GM23338 (cell line): ENCODE data around the gene CLEC2B. TPM values are rescaled to one million over a fixed set of nuclear protein-coding genes. Genes with fewer than 3 reads are reported as not detected.

Experiments used
- ATAC-seq: fragments of 200-7000 bp; cut with Tn5 transposase; 3 replicates; pipeline ENCODE4 v1.9.1; 2020
- DNase-seq: peaks from one replicate; pipeline ENCODE4 v3.0.0-alpha.2; 2015; ENCODE audit warnings: low spot score
- H2AFZ ChIP-seq: fragments of 200-600 bp; sonication (generic); 2 replicates; pipeline ENCODE4 v1.8.0; 2016; ENCODE audit warnings: antibody characterized with exemption, mild to moderate bottlenecking, moderate library complexity
- H3F3A ChIP-seq: fragments of 200-600 bp; sonication (generic); replicated peaks from 2 replicates; pipeline ENCODE4 v1.8.0; 2017; ENCODE audit warnings: antibody characterized with exemption, mixed run types, low read depth
- H3K27ac ChIP-seq: fragments of 200-600 bp; sonication (generic); 2 replicates; pipeline ENCODE4 v1.6.1; 2016; ENCODE audit warnings: low read depth
- H3K27me3 ChIP-seq: fragments of 200-600 bp; sonication (generic); 2 replicates; pipeline ENCODE4 v1.8.0; 2016; ENCODE audit warnings: mild to moderate bottlenecking, mixed run types, moderate library complexity; ENCODE audit not compliant: insufficient read depth
- H3K36me3 ChIP-seq: fragments of 200-600 bp; sonication (generic); 2 replicates; pipeline ENCODE4 v1.8.0; 2016; ENCODE audit warnings: mild to moderate bottlenecking; ENCODE audit not compliant: insufficient read depth
- H3K4me1 ChIP-seq: fragments of 200-600 bp; sonication (generic); 2 replicates; pipeline ENCODE4 v1.8.0; 2016; ENCODE audit warnings: mild to moderate bottlenecking, moderate library complexity; ENCODE audit not compliant: insufficient read depth
- H3K4me2 ChIP-seq: fragments of 200-600 bp; sonication (generic); 2 replicates; pipeline ENCODE4 v1.7.1; 2017; ENCODE audit warnings: mixed run types
- H3K4me3 ChIP-seq: fragments of 200-600 bp; sonication (generic); 2 replicates; pipeline ENCODE4 v1.6.1; 2016; ENCODE audit warnings: mixed run types
- H3K79me2 ChIP-seq: fragments of 200-600 bp; sonication (generic); replicated peaks from 2 replicates; pipeline ENCODE4 v1.8.0; 2017; ENCODE audit warnings: mild to moderate bottlenecking; ENCODE audit not compliant: insufficient read depth
- H3K9me2 ChIP-seq: fragments of 200-600 bp; sonication (generic); 2 replicates; pipeline ENCODE4 v1.8.0; 2017; ENCODE audit not compliant: insufficient read depth
- H4K20me1 ChIP-seq: fragments of 200-600 bp; sonication (generic); replicated peaks from 2 replicates; pipeline ENCODE4 v1.8.0; 2017; ENCODE audit warnings: mild to moderate bottlenecking; ENCODE audit not compliant: insufficient read depth
- H3K27ac Mint-ChIP-seq: 2 replicates; pipeline ENCODE4 v1.8.0; 2020; ENCODE audit warnings: inconsistent platforms, mild to moderate bottlenecking, moderate library complexity, mixed read lengths
- H3K27me3 Mint-ChIP-seq: 3 replicates; pipeline ENCODE4 v1.8.0; 2022; ENCODE audit warnings: low read depth, mild to moderate bottlenecking, moderate library complexity, mixed read lengths, inconsistent platforms; ENCODE audit not compliant: insufficient read depth, poor library complexity
- H3K36me3 Mint-ChIP-seq: 3 replicates; pipeline ENCODE4 v1.8.0; 2021; ENCODE audit warnings: low read depth, mild to moderate bottlenecking, inconsistent platforms, moderate library complexity, mixed read lengths
- H3K4me1 Mint-ChIP-seq: 3 replicates; pipeline ENCODE4 v1.8.0; 2020; ENCODE audit warnings: mild to moderate bottlenecking, inconsistent platforms, mixed read lengths
- H3K4me3 Mint-ChIP-seq: 3 replicates; pipeline ENCODE4 v1.8.0; 2021; ENCODE audit warnings: moderate library complexity, mild to moderate bottlenecking, inconsistent platforms, mixed read lengths
- H3K9me3 Mint-ChIP-seq: 3 replicates; pipeline ENCODE4 v1.8.0; 2020; ENCODE audit warnings: moderate library complexity, mild to moderate bottlenecking, inconsistent platforms, mixed read lengths
- CREB1 ChIP-seq: fragments of 250-450 bp; sonication (Bioruptor Pico); IDR thresholded peaks from 2 replicates; pipeline ENCODE4 v1.5.0; 2020; ENCODE audit warnings: low read depth, mild to moderate bottlenecking, moderate library complexity
- EZH2 ChIP-seq: fragments of 200-600 bp; sonication (generic); IDR thresholded peaks from one replicate; pipeline ENCODE4 v1.8.0; 2017; ENCODE audit warnings: antibody characterized with exemption, mild to moderate bottlenecking, low read depth; ENCODE audit not compliant: unreplicated experiment
- EZH2phosphoT487 ChIP-seq: fragments of 200-600 bp; sonication (generic); IDR thresholded peaks from one replicate; pipeline ENCODE4 v1.8.1; 2018; ENCODE audit warnings: antibody characterized with exemption; ENCODE audit not compliant: unreplicated experiment
- JUNB ChIP-seq: IDR thresholded peaks from one replicate; pipeline ENCODE4 v1.6.1; 2016; ENCODE audit warnings: antibody characterized with exemption; ENCODE audit not compliant: unreplicated experiment
- NANOG ChIP-seq: IDR thresholded peaks from 2 replicates; pipeline ENCODE4 v1.6.1; 2016; ENCODE audit warnings: antibody characterized with exemption, borderline replicate concordance
- POLR2AphosphoS5 ChIP-seq: IDR thresholded peaks from 2 replicates; pipeline ENCODE4 v1.6.1; 2016; ENCODE audit warnings: antibody characterized with exemption, low read depth
- STAT1 ChIP-seq: IDR thresholded peaks from one replicate; pipeline ENCODE4 v1.6.1; 2016; ENCODE audit warnings: antibody characterized with exemption; ENCODE audit not compliant: unreplicated experiment
- ZNF114 ChIP-seq: fragments of 250-450 bp; sonication (Bioruptor Pico); IDR thresholded peaks from 2 replicates; pipeline ENCODE4 v1.5.0; 2020; ENCODE audit warnings: mild to moderate bottlenecking, moderate library complexity
- ZNF331 ChIP-seq: fragments of 250-450 bp; sonication (Bioruptor Pico); IDR thresholded peaks from 2 replicates; pipeline ENCODE4 v1.5.0; 2020; ENCODE audit warnings: low read depth, mild to moderate bottlenecking, moderate library complexity
- polyA plus RNA-seq: library from polyadenylated mRNA; unstranded; fragments of >200 nt; fragmentation: Nextera tagmentation; extraction: Ambion mirVana; gene quantifications from 2 replicates; pipeline ENCODE4 v1.2.1, GENCODE V29; 2016
- total RNA-seq: library from RNA; depleted of rRNA; stranded (reverse); fragments of >200 nt; shearing (Covaris generic); gene quantifications from 2 replicates; pipeline ENCODE4 v1.2.3, GENCODE V29; 2014
- TF ChIP-seq, protein P1 (sequence below): IDR thresholded peaks from 2 replicates; pipeline ENCODE4 v1.6.1; 2016; ENCODE audit warnings: antibody characterized with exemption
- TF ChIP-seq, protein P2 (sequence below): fragments of 250-450 bp; sonication (Bioruptor Pico); IDR thresholded peaks from 2 replicates; pipeline ENCODE4 v1.5.0; 2020; ENCODE audit warnings: mild to moderate bottlenecking, moderate library complexity
- TF ChIP-seq, protein P3 (sequence below): IDR thresholded peaks from one replicate; pipeline ENCODE4 v1.6.1; 2018; ENCODE audit warnings: antibody characterized with exemption; ENCODE audit not compliant: unreplicated experiment
- TF ChIP-seq, protein P4 (sequence below), 2 experiments: fragments of 200-600 bp in 1 of 2; sonication (generic) in 1 of 2; conservative IDR thresholded peaks; 2 replicates each; pipeline versions ENCODE4 v1.5.1 to v1.6.1; 2016 to 2017; ENCODE audit warnings: antibody characterized with exemption in 2 of 2, low read depth in 2 of 2, mild to moderate bottlenecking in 2 of 2, moderate library complexity in 1 of 2

CLEC2B gene
- total and polyA plus RNA-seq, 2 experiments from 2014 or later: not detected

GRCh38 chr12:9908350-9908749, 39.2 kb upstream of the CLEC2B start:
- Mint-ChIP-seq H3K27me3 (no peaks in the 10 kb centered on the region), H3K4me3 (no peak overlapping the region), H3K9me3 (peaks cover 55% of the 10 kb centered on the region), H3K27ac (no peak overlapping the region), H3K4me1 (no peaks in the 10 kb centered on the region), H3K36me3 (peaks cover 47% of the 10 kb centered on the region)
- no peaks in the 10 kb centered on the region for H3F3A ChIP-seq
- no peaks in the 10 kb centered on the region for H3K27me3 ChIP-seq
- no peak overlapping the region for H3K4me3 ChIP-seq
- no peak for DNase-seq
- 0 out of 2 replicates have a peak, but pooled peaks cover 6% of the 10 kb centered on the region for H3K9me2 ChIP-seq
- no peak overlapping the region for H2AFZ ChIP-seq
- no peaks in the 10 kb centered on the region for H3K4me1 ChIP-seq
- no peak overlapping the region for H3K27ac ChIP-seq
- ATAC-seq: no peak
- no peaks in the 10 kb centered on the region for H4K20me1 ChIP-seq
- TF ChIP-seq ZNF114 (CRISPR knock-in tag): no peak
- TF ChIP-seq, protein P1, sequence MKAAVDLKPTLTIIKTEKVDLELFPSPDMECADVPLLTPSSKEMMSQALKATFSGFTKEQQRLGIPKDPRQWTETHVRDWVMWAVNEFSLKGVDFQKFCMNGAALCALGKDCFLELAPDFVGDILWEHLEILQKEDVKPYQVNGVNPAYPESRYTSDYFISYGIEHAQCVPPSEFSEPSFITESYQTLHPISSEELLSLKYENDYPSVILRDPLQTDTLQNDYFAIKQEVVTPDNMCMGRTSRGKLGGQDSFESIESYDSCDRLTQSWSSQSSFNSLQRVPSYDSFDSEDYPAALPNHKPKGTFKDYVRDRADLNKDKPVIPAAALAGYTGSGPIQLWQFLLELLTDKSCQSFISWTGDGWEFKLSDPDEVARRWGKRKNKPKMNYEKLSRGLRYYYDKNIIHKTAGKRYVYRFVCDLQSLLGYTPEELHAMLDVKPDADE: no peak
- TF ChIP-seq CREB1 (CRISPR knock-in tag): no peak
- TF ChIP-seq NANOG: no peak
- no peak for TF ChIP-seq JUNB
- TF ChIP-seq, protein P2, sequence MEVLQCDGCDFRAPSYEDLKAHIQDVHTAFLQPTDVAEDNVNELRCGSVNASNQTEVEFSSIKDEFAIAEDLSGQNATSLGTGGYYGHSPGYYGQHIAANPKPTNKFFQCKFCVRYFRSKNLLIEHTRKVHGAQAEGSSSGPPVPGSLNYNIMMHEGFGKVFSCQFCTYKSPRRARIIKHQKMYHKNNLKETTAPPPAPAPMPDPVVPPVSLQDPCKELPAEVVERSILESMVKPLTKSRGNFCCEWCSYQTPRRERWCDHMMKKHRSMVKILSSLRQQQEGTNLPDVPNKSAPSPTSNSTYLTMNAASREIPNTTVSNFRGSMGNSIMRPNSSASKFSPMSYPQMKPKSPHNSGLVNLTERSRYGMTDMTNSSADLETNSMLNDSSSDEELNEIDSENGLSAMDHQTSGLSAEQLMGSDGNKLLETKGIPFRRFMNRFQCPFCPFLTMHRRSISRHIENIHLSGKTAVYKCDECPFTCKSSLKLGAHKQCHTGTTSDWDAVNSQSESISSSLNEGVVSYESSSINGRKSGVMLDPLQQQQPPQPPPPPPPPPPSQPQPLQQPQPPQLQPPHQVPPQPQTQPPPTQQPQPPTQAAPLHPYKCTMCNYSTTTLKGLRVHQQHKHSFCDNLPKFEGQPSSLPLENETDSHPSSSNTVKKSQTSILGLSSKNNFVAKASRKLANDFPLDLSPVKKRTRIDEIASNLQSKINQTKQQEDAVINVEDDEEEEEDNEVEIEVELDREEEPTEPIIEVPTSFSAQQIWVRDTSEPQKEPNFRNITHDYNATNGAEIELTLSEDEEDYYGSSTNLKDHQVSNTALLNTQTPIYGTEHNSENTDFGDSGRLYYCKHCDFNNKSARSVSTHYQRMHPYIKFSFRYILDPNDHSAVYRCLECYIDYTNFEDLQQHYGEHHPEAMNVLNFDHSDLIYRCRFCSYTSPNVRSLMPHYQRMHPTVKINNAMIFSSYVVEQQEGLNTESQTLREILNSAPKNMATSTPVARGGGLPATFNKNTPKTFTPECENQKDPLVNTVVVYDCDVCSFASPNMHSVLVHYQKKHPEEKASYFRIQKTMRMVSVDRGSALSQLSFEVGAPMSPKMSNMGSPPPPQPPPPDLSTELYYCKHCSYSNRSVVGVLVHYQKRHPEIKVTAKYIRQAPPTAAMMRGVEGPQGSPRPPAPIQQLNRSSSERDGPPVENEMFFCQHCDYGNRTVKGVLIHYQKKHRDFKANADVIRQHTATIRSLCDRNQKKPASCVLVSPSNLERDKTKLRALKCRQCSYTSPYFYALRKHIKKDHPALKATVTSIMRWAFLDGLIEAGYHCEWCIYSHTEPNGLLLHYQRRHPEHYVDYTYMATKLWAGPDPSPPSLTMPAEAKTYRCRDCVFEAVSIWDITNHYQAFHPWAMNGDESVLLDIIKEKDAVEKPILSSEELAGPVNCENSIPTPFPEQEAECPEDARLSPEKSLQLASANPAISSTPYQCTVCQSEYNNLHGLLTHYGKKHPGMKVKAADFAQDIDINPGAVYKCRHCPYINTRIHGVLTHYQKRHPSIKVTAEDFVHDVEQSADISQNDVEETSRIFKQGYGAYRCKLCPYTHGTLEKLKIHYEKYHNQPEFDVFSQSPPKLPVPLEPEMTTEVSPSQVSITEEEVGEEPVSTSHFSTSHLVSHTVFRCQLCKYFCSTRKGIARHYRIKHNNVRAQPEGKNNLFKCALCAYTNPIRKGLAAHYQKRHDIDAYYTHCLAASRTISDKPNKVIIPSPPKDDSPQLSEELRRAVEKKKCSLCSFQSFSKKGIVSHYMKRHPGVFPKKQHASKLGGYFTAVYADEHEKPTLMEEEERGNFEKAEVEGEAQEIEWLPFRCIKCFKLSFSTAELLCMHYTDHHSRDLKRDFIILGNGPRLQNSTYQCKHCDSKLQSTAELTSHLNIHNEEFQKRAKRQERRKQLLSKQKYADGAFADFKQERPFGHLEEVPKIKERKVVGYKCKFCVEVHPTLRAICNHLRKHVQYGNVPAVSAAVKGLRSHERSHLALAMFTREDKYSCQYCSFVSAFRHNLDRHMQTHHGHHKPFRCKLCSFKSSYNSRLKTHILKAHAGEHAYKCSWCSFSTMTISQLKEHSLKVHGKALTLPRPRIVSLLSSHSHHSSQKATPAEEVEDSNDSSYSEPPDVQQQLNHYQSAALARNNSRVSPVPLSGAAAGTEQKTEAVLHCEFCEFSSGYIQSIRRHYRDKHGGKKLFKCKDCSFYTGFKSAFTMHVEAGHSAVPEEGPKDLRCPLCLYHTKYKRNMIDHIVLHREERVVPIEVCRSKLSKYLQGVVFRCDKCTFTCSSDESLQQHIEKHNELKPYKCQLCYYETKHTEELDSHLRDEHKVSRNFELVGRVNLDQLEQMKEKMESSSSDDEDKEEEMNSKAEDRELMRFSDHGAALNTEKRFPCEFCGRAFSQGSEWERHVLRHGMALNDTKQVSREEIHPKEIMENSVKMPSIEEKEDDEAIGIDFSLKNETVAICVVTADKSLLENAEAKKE: no peak
- no peak for TF ChIP-seq STAT1
- no peak for TF ChIP-seq EZH2
- no peak for TF ChIP-seq POLR2AphosphoS5
- TF ChIP-seq ZNF331: no peak
- TF ChIP-seq EZH2phosphoT487: no peak
- TF ChIP-seq, protein P3, sequence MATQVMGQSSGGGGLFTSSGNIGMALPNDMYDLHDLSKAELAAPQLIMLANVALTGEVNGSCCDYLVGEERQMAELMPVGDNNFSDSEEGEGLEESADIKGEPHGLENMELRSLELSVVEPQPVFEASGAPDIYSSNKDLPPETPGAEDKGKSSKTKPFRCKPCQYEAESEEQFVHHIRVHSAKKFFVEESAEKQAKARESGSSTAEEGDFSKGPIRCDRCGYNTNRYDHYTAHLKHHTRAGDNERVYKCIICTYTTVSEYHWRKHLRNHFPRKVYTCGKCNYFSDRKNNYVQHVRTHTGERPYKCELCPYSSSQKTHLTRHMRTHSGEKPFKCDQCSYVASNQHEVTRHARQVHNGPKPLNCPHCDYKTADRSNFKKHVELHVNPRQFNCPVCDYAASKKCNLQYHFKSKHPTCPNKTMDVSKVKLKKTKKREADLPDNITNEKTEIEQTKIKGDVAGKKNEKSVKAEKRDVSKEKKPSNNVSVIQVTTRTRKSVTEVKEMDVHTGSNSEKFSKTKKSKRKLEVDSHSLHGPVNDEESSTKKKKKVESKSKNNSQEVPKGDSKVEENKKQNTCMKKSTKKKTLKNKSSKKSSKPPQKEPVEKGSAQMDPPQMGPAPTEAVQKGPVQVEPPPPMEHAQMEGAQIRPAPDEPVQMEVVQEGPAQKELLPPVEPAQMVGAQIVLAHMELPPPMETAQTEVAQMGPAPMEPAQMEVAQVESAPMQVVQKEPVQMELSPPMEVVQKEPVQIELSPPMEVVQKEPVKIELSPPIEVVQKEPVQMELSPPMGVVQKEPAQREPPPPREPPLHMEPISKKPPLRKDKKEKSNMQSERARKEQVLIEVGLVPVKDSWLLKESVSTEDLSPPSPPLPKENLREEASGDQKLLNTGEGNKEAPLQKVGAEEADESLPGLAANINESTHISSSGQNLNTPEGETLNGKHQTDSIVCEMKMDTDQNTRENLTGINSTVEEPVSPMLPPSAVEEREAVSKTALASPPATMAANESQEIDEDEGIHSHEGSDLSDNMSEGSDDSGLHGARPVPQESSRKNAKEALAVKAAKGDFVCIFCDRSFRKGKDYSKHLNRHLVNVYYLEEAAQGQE: no peak
- TF ChIP-seq, protein P4, sequence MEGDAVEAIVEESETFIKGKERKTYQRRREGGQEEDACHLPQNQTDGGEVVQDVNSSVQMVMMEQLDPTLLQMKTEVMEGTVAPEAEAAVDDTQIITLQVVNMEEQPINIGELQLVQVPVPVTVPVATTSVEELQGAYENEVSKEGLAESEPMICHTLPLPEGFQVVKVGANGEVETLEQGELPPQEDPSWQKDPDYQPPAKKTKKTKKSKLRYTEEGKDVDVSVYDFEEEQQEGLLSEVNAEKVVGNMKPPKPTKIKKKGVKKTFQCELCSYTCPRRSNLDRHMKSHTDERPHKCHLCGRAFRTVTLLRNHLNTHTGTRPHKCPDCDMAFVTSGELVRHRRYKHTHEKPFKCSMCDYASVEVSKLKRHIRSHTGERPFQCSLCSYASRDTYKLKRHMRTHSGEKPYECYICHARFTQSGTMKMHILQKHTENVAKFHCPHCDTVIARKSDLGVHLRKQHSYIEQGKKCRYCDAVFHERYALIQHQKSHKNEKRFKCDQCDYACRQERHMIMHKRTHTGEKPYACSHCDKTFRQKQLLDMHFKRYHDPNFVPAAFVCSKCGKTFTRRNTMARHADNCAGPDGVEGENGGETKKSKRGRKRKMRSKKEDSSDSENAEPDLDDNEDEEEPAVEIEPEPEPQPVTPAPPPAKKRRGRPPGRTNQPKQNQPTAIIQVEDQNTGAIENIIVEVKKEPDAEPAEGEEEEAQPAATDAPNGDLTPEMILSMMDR (conservative IDR thresholded peaks at IDR 0.05; ENCODE audit: low read depth in 2 of 2): no peak
- no peak overlapping the region for H3K4me2 ChIP-seq
- H3K79me2 ChIP-seq: no peaks in the 10 kb centered on the region
- H3K36me3 ChIP-seq: peaks cover 15% of the 10 kb centered on the region
